Mesenchymal stem cell (in vitro differentiated cells and primary cell): ENCODE measurements around the gene MRNIP.

Source experiments
- DNase-seq: peaks from one replicate; pipeline ENCODE4 v3.0.0-alpha.2; 2013
- H2AFZ ChIP-seq: one replicate; pipeline ENCODE4 v1.6.1; 2013; ENCODE audit warnings: low read depth, mild to moderate bottlenecking, control low read depth, inconsistent platforms, low read length, moderate library complexity
- H2AK5ac ChIP-seq: 2 replicates; pipeline ENCODE4 v1.6.1; 2013; ENCODE audit warnings: low read length, moderate library complexity, mild to moderate bottlenecking, inconsistent platforms; ENCODE audit not compliant: severe bottlenecking
- H2BK120ac ChIP-seq: one replicate; pipeline ENCODE4 v1.6.1; 2013; ENCODE audit warnings: low read depth, mild to moderate bottlenecking, inconsistent platforms, low read length, moderate library complexity
- H2BK12ac ChIP-seq, 2 experiments: one replicate each; pipeline ENCODE4 v1.6.1; 2013; ENCODE audit warnings: inconsistent platforms in 2 of 2, low read length in 2 of 2, mild to moderate bottlenecking in 2 of 2, moderate library complexity in 2 of 2, control low read depth in 1 of 2
- H2BK15ac ChIP-seq: one replicate; pipeline ENCODE4 v1.6.1; 2013; ENCODE audit warnings: mild to moderate bottlenecking, low read depth, inconsistent platforms; ENCODE audit not compliant: poor library complexity, severe bottlenecking
- H2BK5ac ChIP-seq: 2 replicates; pipeline ENCODE4 v1.6.1; 2013; ENCODE audit warnings: low read depth, mild to moderate bottlenecking, low read length, control low read depth, inconsistent platforms; ENCODE audit not compliant: poor library complexity, severe bottlenecking
- H3K14ac ChIP-seq, 2 experiments: one replicate each; pipeline ENCODE4 v1.6.1; 2013; ENCODE audit warnings: inconsistent platforms in 2 of 2, low read length in 2 of 2, control low read depth in 1 of 2, mild to moderate bottlenecking in 1 of 2, moderate library complexity in 1 of 2
- H3K18ac ChIP-seq, 2 experiments: one replicate each; pipeline ENCODE4 v1.6.1; 2013; ENCODE audit warnings: inconsistent platforms in 2 of 2, low read length in 2 of 2, control low read depth in 1 of 2, low read depth in 1 of 2, mild to moderate bottlenecking in 1 of 2
- H3K23ac ChIP-seq, 2 experiments: one replicate each; pipeline ENCODE4 v1.6.1; 2013; ENCODE audit warnings: inconsistent platforms in 2 of 2, low read length in 2 of 2, mild to moderate bottlenecking in 2 of 2, moderate library complexity in 2 of 2, control low read depth in 1 of 2
- H3K27ac ChIP-seq: 2 replicates; pipeline ENCODE4 v1.5.1; 2013; ENCODE audit warnings: mild to moderate bottlenecking, moderate library complexity, low read length, control low read depth, inconsistent platforms; ENCODE audit not compliant: poor library complexity, severe bottlenecking
- H3K27me3 ChIP-seq, 2 experiments: 2 replicates each; pipeline versions ENCODE4 v1.6.1 to v1.7.0; 2013; ENCODE audit warnings: low read length in 2 of 2, mild to moderate bottlenecking in 2 of 2, moderate library complexity in 2 of 2, control low read depth in 1 of 2, inconsistent platforms in 1 of 2; ENCODE audit not compliant: control insufficient read depth in 1 of 2, insufficient read depth in 1 of 2
- H3K36me3 ChIP-seq, 2 experiments: 2 replicates each; pipeline versions ENCODE4 v1.6.1 to v1.7.0; 2013; ENCODE audit warnings: low read length in 2 of 2, control low read depth in 1 of 2, inconsistent platforms in 1 of 2, low read depth in 1 of 2, mild to moderate bottlenecking in 1 of 2; ENCODE audit not compliant: insufficient read depth in 2 of 2, control insufficient read depth in 1 of 2
- H3K4ac ChIP-seq, 2 experiments: one replicate each; pipeline ENCODE4 v1.6.1; 2013; ENCODE audit warnings: inconsistent platforms in 2 of 2, low read length in 2 of 2, mild to moderate bottlenecking in 2 of 2, moderate library complexity in 2 of 2, control low read depth in 1 of 2, low read depth in 1 of 2
- H3K4me1 ChIP-seq: 2 replicates; pipeline ENCODE4 v1.6.1; 2013; ENCODE audit warnings: low read depth, low read length, control low read depth; ENCODE audit not compliant: control insufficient read depth, insufficient read depth
- H3K4me2 ChIP-seq: 2 replicates; pipeline ENCODE4 v1.6.1; 2013; ENCODE audit warnings: low read length, mild to moderate bottlenecking, inconsistent platforms; ENCODE audit not compliant: poor library complexity, severe bottlenecking
- H3K4me3 ChIP-seq, 2 experiments: 2 replicates each; pipeline versions ENCODE4 v1.5.1 to v1.7.0; 2013; ENCODE audit warnings: low read length in 2 of 2, mild to moderate bottlenecking in 2 of 2, control low read depth in 1 of 2, low read depth in 1 of 2; ENCODE audit not compliant: insufficient read depth in 1 of 2
- H3K79me1 ChIP-seq: replicated peaks from 2 replicates; pipeline ENCODE4 v1.6.1; 2013; ENCODE audit warnings: mild to moderate bottlenecking, control low read depth, low read length, inconsistent platforms; ENCODE audit not compliant: poor library complexity, severe bottlenecking
- H3K9ac ChIP-seq: 2 replicates; pipeline ENCODE4 v1.7.0; 2013; ENCODE audit warnings: mild to moderate bottlenecking, low read length, moderate library complexity
- H3K9me3 ChIP-seq: 2 replicates; pipeline ENCODE4 v1.7.0; 2013; ENCODE audit warnings: mild to moderate bottlenecking, low read length; ENCODE audit not compliant: control insufficient read depth
- H4K8ac ChIP-seq: one replicate; pipeline ENCODE4 v1.6.1; 2013; ENCODE audit warnings: inconsistent platforms, mild to moderate bottlenecking, low read length, moderate library complexity
- H4K91ac ChIP-seq: one replicate; pipeline ENCODE4 v1.6.1; 2013; ENCODE audit warnings: mild to moderate bottlenecking, low read length, inconsistent platforms
- WGBS: methylation state at CpG from one replicate; pipeline ENCODE4 v1.1.7; 2013; ENCODE audit warnings: mixed read lengths; 5-methylcytosine and 5-hydroxymethylcytosine counted together

The MRNIP gene

GRCh38 chr5:179794171-179794570 is 64.4 kb downstream of the MRNIP start:
- H2BK12ac ChIP-seq, result no peak overlapping the region
- H3K79me1 ChIP-seq, result peaks cover 5% of the 10 kb centered on the region
- no peaks in the 10 kb centered on the region for H3K27me3 ChIP-seq
- no peak overlapping the region for H2BK120ac ChIP-seq
- H4K91ac ChIP-seq, result no peak overlapping the region
- no peak for DNase-seq
- H2AK5ac ChIP-seq, result no peak overlapping the region
- H4K8ac ChIP-seq, result no peak overlapping the region
- no peak overlapping the region for H2AFZ ChIP-seq
- peaks cover 25 to 31% of the 10 kb centered on the region in 2 experiments for H3K36me3 ChIP-seq
- H3K4me3 ChIP-seq, result peak overlapping the region in 1 of 2 experiments; percentile 61
- no peak overlapping the region for H3K23ac ChIP-seq
- no peak overlapping the region for H3K4ac ChIP-seq
- 98% methylated on average over 3 of the region's 3 CpGs for WGBS
- H2BK15ac ChIP-seq, result no peak overlapping the region
- H3K4me2 ChIP-seq, result no peak overlapping the region
- no peak overlapping the region for H3K18ac ChIP-seq
- no peak overlapping the region for H3K14ac ChIP-seq
- no peaks in the 10 kb centered on the region for H3K9me3 ChIP-seq
- H3K9ac ChIP-seq, result peak overlapping the region; percentile 41
- H3K4me1 ChIP-seq, result peaks cover 33% of the 10 kb centered on the region
- no peak overlapping the region for H2BK5ac ChIP-seq
- H3K27ac ChIP-seq, result no peak overlapping the region

GRCh38 chr5:179793468-179794139 is 65.0 kb downstream of the MRNIP start, which contains the start of gene LTC4S:
LTC4S (plus strand) TSS chr5:179793986; CDS start chr5:179794081, 95 bp downstream.
- Histone ChIP-seq H3K4me2 (no peak within 1 kb of the TSS), H3K36me3 (peaks cover 20 to 25% of the 10 kb centered on the region in 2 experiments), H3K9me3 (no peaks in the 10 kb centered on the region), H3K27ac (no peak within 1 kb of the TSS), H4K8ac (no peak within 1 kb of the TSS), H4K91ac (peak within 1 kb of the TSS; percentile 10), H3K79me1 (peaks cover 3% of the 10 kb centered on the region), H3K18ac (no peak within 1 kb of the TSS), H3K14ac (no peak within 1 kb of the TSS), H2BK12ac (no peak within 1 kb of the TSS), H3K9ac (peak within 1 kb of the TSS; percentile 41), H3K23ac (no peak within 1 kb of the TSS), H3K4ac (peak within 1 kb of the TSS in 1 of 2 experiments; percentile 9), H2AFZ (no peak within 1 kb of the TSS), H2AK5ac (no peak within 1 kb of the TSS), H3K27me3 (no peaks in the 10 kb centered on the region), H2BK5ac (no peak within 1 kb of the TSS), H3K4me3 (peak within 1 kb of the TSS in 1 of 2 experiments; percentile 61), H3K4me1 (peaks cover 33% of the 10 kb centered on the region), H2BK120ac (no peak within 1 kb of the TSS), H2BK15ac (no peak within 1 kb of the TSS)
- DNase-seq, result no peak
- 87% methylated on average over 19 of the region's 19 CpGs for WGBS

- Histone ChIP-seq H3K4me2 (no peak overlapping the region), H3K18ac (no peak overlapping the region), H2BK5ac (no peak overlapping the region), H2AK5ac (no peak overlapping the region), H3K9ac (no peak overlapping the region), H3K14ac (no peak overlapping the region), H2BK120ac (no peak overlapping the region), H2BK15ac (no peak overlapping the region), H3K36me3 (peaks cover 12 to 18% of the 10 kb centered on the region in 2 experiments), H2BK12ac (no peak overlapping the region), H3K79me1 (no peaks in the 10 kb centered on the region), H4K91ac (peak overlapping the region; percentile 10), H3K27me3 (no peaks in the 10 kb centered on the region), H4K8ac (no peak overlapping the region), H3K4ac (peak overlapping the region in 1 of 2 experiments; percentile 9), H3K4me3 (peak overlapping the region in 1 of 2 experiments; percentile 61), H3K9me3 (no peaks in the 10 kb centered on the region), H3K27ac (no peak overlapping the region), H3K23ac (no peak overlapping the region), H3K4me1 (peaks cover 33% of the 10 kb centered on the region), H2AFZ (no peak overlapping the region)
- no peak for DNase-seq
- WGBS, result 96% methylated on average over 21 of the region's 24 CpGs
These were observed 65.8 kb downstream of the MRNIP start for GRCh38 chr5:179792612-179793467.
